ENCODE data around the gene IRS2. TPM values are rescaled to one million over a fixed set of nuclear protein-coding genes. Genes with fewer than 3 reads are reported as not detected.

Gene IRS2
- polyA plus RNA-seq, 6 donors from 2014 or later: 1.5 to 6.8 (median 4.0) TPM

DNA sequence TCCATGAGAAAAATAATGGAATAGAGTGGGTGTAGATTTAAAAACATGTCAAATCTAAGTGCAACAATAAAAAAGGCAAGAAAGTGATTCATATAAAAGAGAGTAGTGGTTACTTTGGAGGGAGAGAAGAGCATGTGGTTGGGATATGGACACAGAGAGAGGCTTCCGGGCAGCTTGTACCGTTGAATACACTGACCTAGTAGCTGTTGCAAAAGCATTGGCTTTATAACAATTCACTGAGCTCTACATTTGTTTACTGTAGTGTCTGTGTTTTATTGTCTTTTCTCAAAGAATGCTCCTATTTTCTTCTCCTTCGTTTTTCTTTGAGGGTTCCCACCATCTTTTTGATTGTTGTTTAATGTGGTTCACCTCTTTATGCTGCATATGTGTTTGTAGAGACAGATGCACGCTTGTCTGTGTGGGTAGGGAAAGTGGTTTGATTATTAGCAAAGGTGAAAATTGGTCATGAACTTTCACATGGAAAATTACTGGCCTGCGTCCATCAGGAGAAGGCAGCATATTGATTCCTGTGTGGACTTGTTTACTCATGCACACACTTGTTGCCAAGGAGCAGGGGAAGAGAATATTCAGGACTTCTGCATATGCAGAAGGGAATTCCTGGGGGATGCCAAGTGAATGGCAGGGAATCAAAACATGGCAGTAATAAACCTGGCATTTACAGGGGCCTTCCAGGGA is 29.9 kb upstream of the IRS2 start:
- Mint-ChIP-seq H3K27me3 (peaks cover 29 to 55% (median 51%) of the 10 kb centered on the region in 3 donors), H3K4me1 (no peaks in the 10 kb centered on the region), H3K4me3 (no peak overlapping the region), H3K36me3 (no peaks in the 10 kb centered on the region), H3K9me3 (peaks cover 0 to 2% (median 0%) of the 10 kb centered on the region in 7 donors), H3K27ac (no peak overlapping the region)
- DNase-seq (no peak), ATAC-seq (ENCODE audit: low read depth in 2 of 2) (no peak)

DNA sequence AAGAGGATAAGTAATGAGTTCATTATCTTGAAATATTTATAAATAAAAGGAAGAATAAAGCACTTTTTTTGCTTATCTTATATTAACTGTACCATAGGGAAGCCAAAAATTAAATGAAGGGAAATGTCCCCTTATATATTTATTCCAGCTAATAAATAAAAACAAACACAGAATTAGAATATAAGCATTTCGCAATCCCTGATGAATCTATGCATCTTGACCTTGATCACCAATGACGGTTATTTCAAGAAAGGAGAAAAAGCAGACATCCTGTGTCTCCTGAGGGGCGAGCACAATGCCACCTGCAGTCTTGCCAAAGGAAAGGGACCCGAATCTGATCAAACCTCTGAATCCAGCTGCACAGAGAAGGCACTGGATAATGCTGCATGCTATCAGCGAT is 29.3 kb upstream of the IRS2 start:
- H3K27ac Mint-ChIP-seq: no peak overlapping the region
- ATAC-seq (ENCODE audit: low read depth in 2 of 2): no peak

DNA sequence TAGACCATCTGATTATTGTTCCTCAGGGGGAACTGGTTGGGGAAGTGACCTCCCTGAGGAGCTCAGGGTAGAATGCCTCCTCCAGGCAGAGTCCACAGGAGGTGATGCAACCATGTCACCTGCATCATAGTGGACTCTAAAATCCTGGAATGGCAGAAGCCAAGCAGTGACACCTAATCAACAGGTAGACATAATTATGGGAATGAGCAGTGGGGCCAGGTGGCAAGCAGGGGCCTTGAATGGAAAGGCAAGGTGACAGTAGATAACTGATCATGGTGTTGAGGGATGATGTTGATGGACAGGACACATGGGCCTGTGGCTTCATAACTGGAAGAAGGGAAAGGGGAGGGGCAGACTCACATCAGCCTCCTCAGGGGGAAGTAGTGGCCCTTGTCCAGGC is 27.3 kb upstream of the IRS2 start:
- DNase-seq (no peak), ATAC-seq (ENCODE audit: low read depth in 2 of 2) (no peak)
- no peaks in the 10 kb centered on the region for H3K9me3 Mint-ChIP-seq
- no peaks in the 10 kb centered on the region for H3K4me1 Mint-ChIP-seq
- H3K27ac Mint-ChIP-seq: no peak overlapping the region
- peaks cover 35 to 55% (median 43%) of the 10 kb centered on the region in 3 donors for H3K27me3 Mint-ChIP-seq
- no peaks in the 10 kb centered on the region for H3K36me3 Mint-ChIP-seq
- no peak overlapping the region for H3K4me3 Mint-ChIP-seq

More for the DNA sequence above, 29.3 kb upstream of the IRS2 start:
- no peaks in the 10 kb centered on the region for H3K36me3 Mint-ChIP-seq
- peaks cover 29 to 55% (median 45%) of the 10 kb centered on the region in 3 donors for H3K27me3 Mint-ChIP-seq
- no peaks in the 10 kb centered on the region for H3K9me3 Mint-ChIP-seq
- no peak overlapping the region for H3K4me3 Mint-ChIP-seq
- H3K4me1 Mint-ChIP-seq: no peaks in the 10 kb centered on the region
- DNase-seq: no peak

DNA sequence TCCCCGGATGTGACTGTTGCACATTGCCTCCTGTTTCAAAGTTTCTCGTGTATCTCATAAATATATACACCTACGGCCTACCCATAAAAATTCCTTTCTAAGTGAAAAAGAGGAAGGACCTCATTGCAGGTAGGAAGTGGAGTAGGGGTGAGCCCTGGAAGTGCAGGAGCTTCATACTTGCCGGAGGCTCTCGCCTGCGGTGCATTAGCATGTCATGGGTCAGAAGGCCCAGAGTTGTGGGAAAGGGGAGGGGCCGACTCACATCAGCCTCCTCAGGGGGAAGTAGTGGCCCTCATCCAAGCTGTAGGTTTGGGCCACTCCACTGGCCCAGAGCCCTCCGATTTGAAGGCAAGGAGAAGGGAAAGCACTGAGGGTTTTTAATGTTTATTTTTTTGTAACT is 26.0 kb upstream of the IRS2 start:
- Mint-ChIP-seq H3K27ac (no peak overlapping the region), H3K27me3 (peaks cover 36 to 52% (median 42%) of the 10 kb centered on the region in 3 donors), H3K4me3 (no peak overlapping the region), H3K36me3 (no peaks in the 10 kb centered on the region), H3K4me1 (no peaks in the 10 kb centered on the region), H3K9me3 (no peaks in the 10 kb centered on the region)
- no peak for DNase-seq
- ATAC-seq (ENCODE audit: low read depth in 2 of 2): no peak

DNA sequence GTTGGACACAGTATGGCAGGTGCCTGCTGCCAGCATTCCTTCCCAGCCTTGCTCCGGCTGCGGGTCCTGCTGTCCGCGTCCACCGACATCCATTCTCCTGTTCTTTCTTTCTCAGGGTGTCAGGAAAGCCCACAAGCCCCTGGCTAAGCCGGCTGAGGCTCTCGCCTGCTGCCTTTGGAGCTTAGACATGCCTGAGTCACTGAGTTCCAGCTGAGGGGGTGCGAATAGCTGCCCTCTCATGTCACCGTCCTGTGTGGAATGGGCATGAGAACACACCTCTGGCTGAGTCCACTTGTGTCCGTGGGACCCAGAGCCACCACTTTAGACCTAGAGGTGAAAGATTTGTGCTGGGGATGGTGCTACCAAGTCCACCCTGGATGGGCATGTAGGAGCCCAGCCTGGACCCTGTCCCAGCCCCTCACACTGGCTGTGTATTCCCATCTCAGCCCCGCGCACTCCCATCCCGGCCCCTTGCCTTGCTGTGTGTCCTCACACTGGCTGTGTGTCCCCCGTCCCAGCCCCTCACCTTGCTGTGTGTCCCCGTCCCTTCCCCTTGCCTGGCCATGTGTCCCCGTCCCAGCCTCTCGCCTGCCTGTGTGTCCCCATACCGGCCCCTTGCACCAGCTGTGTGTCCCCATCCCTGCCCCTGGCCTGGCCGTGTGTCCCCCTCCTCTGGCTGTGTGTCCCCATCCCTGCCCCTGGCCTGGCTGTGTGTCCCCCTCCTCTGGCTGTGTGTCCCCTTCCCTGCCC is 24.6 kb upstream of the IRS2 start:
- Mint-ChIP-seq H3K36me3 (no peaks in the 10 kb centered on the region), H3K27me3 (peaks cover 32 to 45% (median 39%) of the 10 kb centered on the region in 3 donors), H3K27ac (no peak overlapping the region), H3K4me1 (no peaks in the 10 kb centered on the region), H3K9me3 (no peaks in the 10 kb centered on the region), H3K4me3 (no peak overlapping the region)
- DNase-seq: no peak
- ATAC-seq (ENCODE audit: low read depth in 2 of 2): no peak

DNA sequence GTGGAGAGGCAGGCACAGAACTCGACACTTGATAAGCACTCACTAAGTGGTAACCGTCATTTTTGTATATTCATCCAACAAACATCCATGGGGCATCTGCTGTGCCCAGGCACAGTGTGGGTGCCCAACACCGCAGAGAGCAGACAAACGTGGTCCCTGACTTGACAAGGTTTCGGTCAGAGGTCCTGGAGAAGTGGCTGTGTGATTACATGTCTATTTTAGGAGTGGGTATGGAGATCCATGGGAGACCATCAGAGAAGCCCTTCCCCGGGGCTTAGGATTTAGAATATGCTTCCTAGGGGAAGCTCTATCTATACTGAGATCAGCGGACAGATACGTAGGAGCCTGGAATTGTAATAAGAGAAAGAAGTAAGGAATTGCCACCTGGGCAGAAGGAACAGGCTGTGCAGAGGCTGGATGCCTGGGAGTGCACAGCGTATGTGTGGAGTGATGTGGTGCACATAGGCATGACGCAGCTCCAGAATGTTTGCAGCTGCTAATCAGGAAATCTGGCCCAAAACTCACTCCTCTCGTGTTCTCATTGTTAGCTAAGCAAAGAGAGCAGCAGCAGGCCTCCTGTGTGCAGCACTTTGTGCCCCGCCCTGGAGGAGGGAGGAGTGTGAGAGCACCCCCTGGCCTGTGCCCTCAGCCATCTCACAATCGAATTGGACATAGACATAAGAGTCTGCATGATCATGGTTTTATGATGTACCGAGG is 23.0 kb upstream of the IRS2 start:
- Mint-ChIP-seq H3K4me3 (no peak overlapping the region), H3K9me3 (no peaks in the 10 kb centered on the region), H3K27ac (peak overlapping the region in 1 of 6 donors; percentile 12), H3K27me3 (peaks cover 34 to 54% (median 37%) of the 10 kb centered on the region in 3 donors), H3K36me3 (no peaks in the 10 kb centered on the region), H3K4me1 (no peaks in the 10 kb centered on the region)
- ATAC-seq (ENCODE audit: low read depth in 2 of 2) (no peak), DNase-seq (no peak)

DNA sequence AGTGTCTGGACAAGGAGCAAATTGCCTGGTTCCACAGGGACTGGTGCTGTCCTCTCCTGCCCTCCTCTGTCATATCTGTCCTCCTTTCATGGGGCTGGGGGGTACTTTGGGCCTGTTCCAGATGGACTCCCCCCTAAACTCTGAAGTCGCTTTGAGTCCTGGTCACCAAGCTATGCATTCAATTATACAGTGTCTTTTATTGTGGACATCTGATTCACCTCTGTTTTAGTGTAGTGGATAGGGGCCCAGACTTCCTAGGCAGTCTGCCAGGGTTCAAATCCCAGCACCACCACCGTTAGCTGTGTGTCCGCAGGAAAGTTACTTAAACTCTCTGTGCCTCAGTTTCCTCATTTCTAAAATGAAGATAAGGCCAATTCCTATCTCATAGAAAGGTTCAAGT is 21.0 kb upstream of the IRS2 start:
- peak overlapping the region in 1 of 8 donors; percentile 47 for H3K4me3 Mint-ChIP-seq
- ATAC-seq (ENCODE audit: low read depth in 2 of 2) (no peak), DNase-seq (no peak)
- H3K36me3 Mint-ChIP-seq: no peaks in the 10 kb centered on the region
- H3K9me3 Mint-ChIP-seq: no peaks in the 10 kb centered on the region
- H3K4me1 Mint-ChIP-seq: no peaks in the 10 kb centered on the region
- no peak overlapping the region for H3K27ac Mint-ChIP-seq
- peaks cover 24 to 44% (median 37%) of the 10 kb centered on the region in 3 donors for H3K27me3 Mint-ChIP-seq

DNA sequence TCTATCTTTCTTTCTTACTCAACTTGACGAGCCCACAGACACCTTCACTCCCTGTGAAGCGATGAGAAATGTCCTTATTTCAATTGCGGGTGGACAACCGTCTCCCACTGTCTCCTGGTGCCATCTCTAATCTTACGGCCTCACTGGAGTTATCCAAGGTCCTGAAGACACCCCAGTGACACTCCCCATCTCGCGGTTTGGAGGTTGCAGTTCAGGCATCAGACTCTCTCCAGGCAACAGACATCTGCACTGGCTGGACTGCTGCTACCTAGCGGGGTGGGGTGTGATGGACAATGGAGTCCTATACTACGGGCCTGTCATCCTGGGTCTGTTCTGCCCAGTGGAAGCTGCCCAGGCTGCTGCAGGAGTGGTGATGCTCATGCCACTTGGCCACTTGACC is 18.3 kb upstream of the IRS2 start:
- no peak overlapping the region for H3K27ac Mint-ChIP-seq
- no peaks in the 10 kb centered on the region for H3K36me3 Mint-ChIP-seq

DNA sequence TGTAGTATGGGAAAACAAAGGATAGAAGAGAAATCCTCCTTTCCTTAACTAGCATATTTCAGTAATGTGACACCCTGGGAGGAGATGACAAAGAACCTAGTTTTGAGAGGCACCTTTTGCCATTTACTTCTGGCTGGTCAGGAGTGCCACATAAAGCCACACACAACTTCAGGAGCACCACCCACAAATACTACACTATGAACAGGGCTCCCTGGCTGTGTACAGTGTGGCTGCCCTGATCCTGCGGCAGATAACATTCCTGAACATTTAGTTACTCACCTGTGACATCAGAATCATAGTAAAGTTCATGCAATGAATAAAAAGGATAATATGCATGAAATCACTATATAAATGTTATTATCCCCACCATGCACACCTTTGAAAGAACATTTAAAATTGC is 17.4 kb upstream of the IRS2 start:
- Mint-ChIP-seq H3K9me3 (no peaks in the 10 kb centered on the region), H3K36me3 (no peaks in the 10 kb centered on the region), H3K27ac (no peak overlapping the region), H3K4me3 (no peak overlapping the region), H3K4me1 (no peaks in the 10 kb centered on the region), H3K27me3 (peaks cover 19 to 34% (median 33%) of the 10 kb centered on the region in 3 donors)
- DNase-seq: no peak
- no peak for ATAC-seq (ENCODE audit: low read depth in 2 of 2)

More for the DNA sequence above, 18.3 kb upstream of the IRS2 start:
- Mint-ChIP-seq H3K4me1 (no peaks in the 10 kb centered on the region), H3K27me3 (peaks cover 19 to 37% (median 33%) of the 10 kb centered on the region in 3 donors), H3K4me3 (no peak overlapping the region), H3K9me3 (no peaks in the 10 kb centered on the region)
- ATAC-seq (ENCODE audit: low read depth in 2 of 2) (no peak), DNase-seq (no peak)

DNA sequence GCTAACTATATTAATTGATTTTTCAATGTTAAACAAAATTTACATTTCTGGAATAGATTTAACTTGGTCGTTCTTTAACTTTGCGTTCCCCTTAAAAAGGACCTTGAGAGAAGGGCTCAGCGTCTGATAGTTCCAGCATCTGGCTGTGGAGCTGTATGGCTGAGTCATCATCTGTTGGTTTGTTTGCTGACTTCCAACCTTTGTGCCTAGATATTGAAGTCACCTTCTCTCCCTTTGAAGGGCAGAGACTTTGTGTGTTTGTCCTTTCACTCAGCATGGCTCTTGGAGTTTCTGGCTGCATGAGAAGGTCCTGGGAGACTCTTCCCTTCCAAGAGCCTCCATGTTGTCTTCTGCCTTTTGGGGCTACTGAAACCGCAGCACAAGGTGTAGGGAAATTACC is 16.6 kb upstream of the IRS2 start:
- Mint-ChIP-seq H3K4me3 (no peak overlapping the region), H3K9me3 (no peaks in the 10 kb centered on the region), H3K36me3 (no peaks in the 10 kb centered on the region), H3K27me3 (peaks cover 22 to 37% (median 30%) of the 10 kb centered on the region in 3 donors), H3K4me1 (no peaks in the 10 kb centered on the region), H3K27ac (peak overlapping the region in 1 of 6 donors; percentile 34)
- no peak for ATAC-seq (ENCODE audit: low read depth in 2 of 2)
- no peak for DNase-seq

DNA sequence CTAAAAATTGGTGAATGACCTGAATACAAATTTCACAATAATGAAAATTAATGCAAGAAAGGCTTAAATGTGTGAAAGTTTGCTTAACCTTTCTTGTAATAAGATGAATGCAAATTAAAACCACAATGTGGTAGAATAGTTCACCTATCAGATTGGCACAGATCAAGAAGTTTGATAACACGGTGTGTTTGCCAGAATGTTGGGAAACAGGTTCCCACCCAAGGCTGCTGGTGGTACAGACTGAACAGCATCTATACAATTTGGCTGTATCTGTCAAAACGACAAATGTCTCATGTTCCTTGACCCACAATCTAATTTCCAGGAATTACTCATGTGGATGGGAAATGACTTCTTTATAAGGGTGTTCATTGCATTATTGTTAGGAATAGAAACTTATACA is 8.6 kb upstream of the IRS2 start:
- Mint-ChIP-seq H3K27me3 (peaks cover 27 to 32% (median 29%) of the 10 kb centered on the region in 3 donors), H3K4me1 (peaks cover 0 to 7% (median 0%) of the 10 kb centered on the region in 3 donors), H3K27ac (no peak overlapping the region), H3K4me3 (no peak overlapping the region), H3K9me3 (no peaks in the 10 kb centered on the region), H3K36me3 (no peaks in the 10 kb centered on the region)
- ATAC-seq (ENCODE audit: low read depth in 2 of 2): no peak
- DNase-seq: no peak

DNA sequence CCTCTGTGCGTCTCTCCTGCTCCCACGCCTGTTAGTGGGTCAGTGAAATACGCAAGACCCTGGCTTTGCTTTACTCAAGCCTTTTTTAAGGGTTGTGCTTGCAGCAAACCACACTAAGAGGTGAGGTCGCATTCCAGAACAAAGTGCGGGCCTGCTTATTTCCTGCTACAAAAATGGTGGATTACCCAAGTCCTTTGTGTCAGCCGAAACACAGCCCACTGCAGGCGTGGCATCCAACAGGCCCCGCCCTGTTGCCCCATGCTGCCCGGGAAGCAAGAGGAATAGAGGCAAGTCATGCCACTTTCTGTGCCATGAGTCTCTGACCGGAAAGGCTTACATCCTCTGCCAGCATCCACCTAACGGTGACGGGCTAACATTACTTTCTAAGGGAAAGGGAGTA is 7.7 kb upstream of the IRS2 start:
- no peaks in the 10 kb centered on the region for H3K9me3 Mint-ChIP-seq
- no peaks in the 10 kb centered on the region for H3K36me3 Mint-ChIP-seq
- H3K27me3 Mint-ChIP-seq: peaks cover 27 to 29% (median 27%) of the 10 kb centered on the region in 3 donors
- no peak overlapping the region for H3K27ac Mint-ChIP-seq
- H3K4me1 Mint-ChIP-seq: peaks cover 0 to 7% (median 0%) of the 10 kb centered on the region in 3 donors
- no peak overlapping the region for H3K4me3 Mint-ChIP-seq
- ATAC-seq (ENCODE audit: low read depth in 2 of 2): no peak
- no peak for DNase-seq

DNA sequence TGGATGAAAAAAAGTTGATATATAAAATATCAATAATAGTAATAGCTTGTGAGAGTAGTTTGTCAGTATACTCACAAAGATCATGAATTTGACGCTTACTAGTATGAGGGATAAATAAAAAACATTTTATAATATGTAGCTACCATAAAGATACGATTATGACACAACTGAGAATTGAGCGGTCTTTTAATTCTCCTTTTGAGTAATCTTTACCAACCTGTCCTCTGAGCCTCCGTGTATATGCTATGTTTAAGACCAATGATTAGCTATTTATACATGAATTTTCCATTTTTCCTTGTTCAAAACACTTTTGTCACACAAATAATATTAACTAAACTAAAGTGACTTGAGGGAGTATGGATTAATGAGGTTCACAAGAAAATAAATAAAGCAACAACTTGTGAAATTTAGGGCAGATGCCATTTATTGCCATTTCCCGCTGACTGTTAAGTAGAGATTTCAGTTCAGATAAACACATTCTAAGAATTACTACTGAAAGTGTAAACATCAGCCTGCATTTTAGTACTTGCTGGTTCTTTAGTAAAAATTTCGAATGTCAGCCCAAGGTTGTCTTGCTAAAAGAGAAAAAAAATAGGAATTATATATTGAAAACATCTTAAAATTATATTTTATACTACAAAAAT is 6.2 kb upstream of the IRS2 start:
- H3K9me3 Mint-ChIP-seq: no peaks in the 10 kb centered on the region
- H3K4me1 Mint-ChIP-seq: peaks cover 0 to 7% (median 0%) of the 10 kb centered on the region in 3 donors
- H3K36me3 Mint-ChIP-seq: no peaks in the 10 kb centered on the region
- peaks cover 21 to 27% (median 21%) of the 10 kb centered on the region in 3 donors for H3K27me3 Mint-ChIP-seq
- no peak for ATAC-seq (ENCODE audit: low read depth in 2 of 2)
- H3K27ac Mint-ChIP-seq: no peak overlapping the region
- no peak overlapping the region for H3K4me3 Mint-ChIP-seq
- no peak for DNase-seq
